Astrocyte (in vitro differentiated cells and primary cell): ENCODE data around the gene SSX2IP. TPM values are rescaled to one million over a fixed set of nuclear protein-coding genes. Genes with fewer than 3 reads are reported as not detected.
"Not testable (repeated sequence)": the region's sequence is repeated elsewhere in the genome, so short reads cannot be mapped to it uniquely, and the experiment has no call there.

Experiments
- DNase-seq: peaks from one replicate; pipeline ENCODE4 v3.0.0-alpha.2; 2010; ENCODE audit warnings: low read depth
- FAIRE-seq: peaks from 2 replicates; lab custom pipeline; 2011; peaks lifted over from hg19 to GRCh38; lab: Jason Lieb, UNC
- H2AFZ ChIP-seq: 2 replicates; pipeline ENCODE4 v1.6.0; 2012; ENCODE audit warnings: low read depth, low read length, inconsistent platforms
- H3K27ac ChIP-seq: 2 replicates; pipeline ENCODE4 v1.5.1; 2011; ENCODE audit warnings: low read depth, low read length, inconsistent platforms
- H3K27me3 ChIP-seq: 2 replicates; pipeline ENCODE4 v1.6.0; 2011; ENCODE audit warnings: low read length, inconsistent platforms; ENCODE audit not compliant: insufficient read depth
- H3K36me3 ChIP-seq: 2 replicates; pipeline ENCODE4 v1.5.1; 2011; ENCODE audit warnings: low read length, inconsistent platforms; ENCODE audit not compliant: insufficient read depth
- H3K4me1 ChIP-seq: 2 replicates; pipeline ENCODE4 v1.5.1; 2011; ENCODE audit warnings: low read length, inconsistent platforms; ENCODE audit not compliant: insufficient read depth
- H3K4me2 ChIP-seq: 2 replicates; pipeline ENCODE4 v1.6.0; 2012; ENCODE audit warnings: low read length, inconsistent platforms
- H3K4me3 ChIP-seq: 2 replicates; pipeline ENCODE4 v1.5.1; 2011; ENCODE audit warnings: low read depth, mild to moderate bottlenecking, low read length, inconsistent platforms; ENCODE audit not compliant: insufficient read depth
- H3K79me2 ChIP-seq: 2 replicates; pipeline ENCODE4 v1.6.0; 2012; ENCODE audit warnings: mild to moderate bottlenecking, low read length, inconsistent platforms; ENCODE audit not compliant: insufficient read depth
- H3K9ac ChIP-seq: 2 replicates; pipeline ENCODE4 v1.6.0; 2012; ENCODE audit warnings: mild to moderate bottlenecking, low read length, inconsistent platforms
- H3K9me3 ChIP-seq: 2 replicates; pipeline ENCODE4 v1.5.1; 2012; ENCODE audit warnings: low read depth, mild to moderate bottlenecking, low read length, inconsistent platforms; ENCODE audit not compliant: insufficient read depth
- H4K20me1 ChIP-seq: 2 replicates; pipeline ENCODE4 v1.6.0; 2012; ENCODE audit warnings: low read length, inconsistent platforms; ENCODE audit not compliant: insufficient read depth
- H3K27ac Mint-ChIP-seq: one replicate; pipeline ENCODE4 v1.8.0; 2021; ENCODE audit warnings: mild to moderate bottlenecking, mixed read lengths; ENCODE audit not compliant: unreplicated experiment
- H3K27me3 Mint-ChIP-seq: one replicate; pipeline ENCODE4 v1.8.0; 2021; ENCODE audit warnings: low read depth, mixed read lengths; ENCODE audit not compliant: unreplicated experiment
- H3K36me3 Mint-ChIP-seq: one replicate; pipeline ENCODE4 v1.8.0; 2021; ENCODE audit warnings: low read depth, mixed read lengths; ENCODE audit not compliant: unreplicated experiment
- H3K4me1 Mint-ChIP-seq: one replicate; pipeline ENCODE4 v1.8.0; 2021; ENCODE audit warnings: low read depth, mixed read lengths; ENCODE audit not compliant: unreplicated experiment
- H3K4me3 Mint-ChIP-seq: one replicate; pipeline ENCODE4 v1.8.0; 2021; ENCODE audit warnings: mild to moderate bottlenecking, moderate library complexity, mixed read lengths; ENCODE audit not compliant: unreplicated experiment
- H3K9me3 Mint-ChIP-seq: one replicate; pipeline ENCODE4 v1.8.0; 2021; ENCODE audit warnings: mild to moderate bottlenecking, mixed read lengths; ENCODE audit not compliant: unreplicated experiment
- CTCF ChIP-seq: IDR thresholded peaks from 2 replicates; pipeline ENCODE4 v1.5.1; 2011; ENCODE audit warnings: low read depth, mild to moderate bottlenecking, inconsistent platforms, low read length, moderate library complexity; ENCODE audit not compliant: insufficient read depth
- EZH2 ChIP-seq: IDR thresholded peaks from 2 replicates; pipeline ENCODE4 v1.6.1; 2012; ENCODE audit warnings: mild to moderate bottlenecking, low read length, inconsistent platforms; ENCODE audit not compliant: insufficient read depth
- total RNA-seq: library from RNA; stranded (reverse); gene quantifications from 2 replicates; pipeline ENCODE4 v1.2.1, GENCODE V29; 2021

SSX2IP gene
- total RNA-seq, 1 donor from 2014 or later, result 13.4 TPM

DNA sequence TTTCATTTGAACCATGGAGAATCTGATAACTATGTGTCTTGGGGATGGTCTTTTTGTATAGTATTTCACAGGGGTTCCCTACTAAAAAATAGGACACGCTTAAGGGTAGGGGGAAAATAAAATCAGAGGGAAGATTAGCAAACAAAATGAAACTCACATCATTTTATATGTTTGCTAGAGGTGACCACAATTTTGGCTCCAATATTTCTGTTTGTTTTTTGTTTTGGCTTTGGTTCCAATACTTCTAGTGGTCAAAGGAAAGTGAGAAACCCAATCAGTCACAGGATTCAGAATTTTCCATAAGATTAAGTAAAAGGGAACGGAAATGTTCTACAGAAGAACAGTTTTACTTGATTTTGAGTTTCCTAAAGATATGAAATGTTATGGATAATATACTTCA, 42.3 kb upstream of the SSX2IP start:
- Mint-ChIP-seq H3K36me3 (peaks cover 2% of the 10 kb centered on the region), H3K9me3 (peaks cover 4% of the 10 kb centered on the region), H3K27ac (no peak overlapping the region), H3K4me3 (no peak overlapping the region), H3K4me1 (peaks cover 9% of the 10 kb centered on the region), H3K27me3 (no peaks in the 10 kb centered on the region)
- H3K4me2 ChIP-seq, result no peak overlapping the region
- H4K20me1 ChIP-seq, result no peaks in the 10 kb centered on the region
- FAIRE-seq (no peak), DNase-seq (no peak)
- TF ChIP-seq EZH2 (no peak), CTCF (no peak)
- no peak overlapping the region for H2AFZ ChIP-seq
- H3K27me3 ChIP-seq, result no peaks in the 10 kb centered on the region
- no peaks in the 10 kb centered on the region for H3K79me2 ChIP-seq
- H3K9ac ChIP-seq, result no peak overlapping the region
- no peaks in the 10 kb centered on the region for H3K9me3 ChIP-seq
- no peak overlapping the region for H3K27ac ChIP-seq
- H3K4me3 ChIP-seq, result no peak overlapping the region
- no peaks in the 10 kb centered on the region for H3K4me1 ChIP-seq
- H3K36me3 ChIP-seq, result no peaks in the 10 kb centered on the region

GRCh38 chr1:84731519-84731918, 41.3 kb upstream of the SSX2IP start:
- Histone ChIP-seq H3K79me2 (no peaks in the 10 kb centered on the region), H3K36me3 (no peaks in the 10 kb centered on the region), H3K9me3 (no peaks in the 10 kb centered on the region), H2AFZ (no peak overlapping the region), H3K4me1 (peaks cover 7% of the 10 kb centered on the region), H3K27ac (no peak overlapping the region), H4K20me1 (no peaks in the 10 kb centered on the region), H3K27me3 (no peaks in the 10 kb centered on the region), H3K9ac (no peak overlapping the region), H3K4me3 (no peak overlapping the region), H3K4me2 (no peak overlapping the region)
- FAIRE-seq, result no peak
- Mint-ChIP-seq H3K9me3 (peaks cover 4% of the 10 kb centered on the region), H3K27me3 (no peaks in the 10 kb centered on the region), H3K4me1 (peaks cover 9% of the 10 kb centered on the region), H3K36me3 (peaks cover 2% of the 10 kb centered on the region), H3K4me3 (no peak overlapping the region), H3K27ac (no peak overlapping the region)
- no peak for DNase-seq
- TF ChIP-seq EZH2 (no peak), CTCF (no peak)

DNA sequence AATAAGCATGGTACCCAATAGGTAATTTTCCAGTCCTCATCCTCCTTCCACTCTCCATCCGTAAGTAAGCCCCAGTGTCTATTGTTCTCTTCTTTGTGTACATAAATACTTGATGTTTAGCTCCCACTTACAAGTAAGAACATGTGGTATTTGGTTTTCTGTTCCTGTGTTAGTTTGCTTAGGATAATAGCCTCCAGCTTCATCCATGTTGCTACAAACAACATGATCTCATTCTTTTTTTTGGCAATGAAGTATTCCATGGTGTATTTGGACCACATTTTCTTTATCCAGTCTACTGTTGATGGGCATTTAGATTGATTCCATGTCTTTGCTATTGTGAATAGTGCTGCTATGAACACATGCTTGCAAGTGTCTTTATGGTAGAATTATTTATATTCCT, 37.5 kb upstream of the SSX2IP start:
- H3K27me3 Mint-ChIP-seq, FAIRE-seq, H2AFZ ChIP-seq: not testable (repeated sequence)

More for the DNA sequence above, 37.5 kb upstream of the SSX2IP start:
- not testable (repeated sequence) for H3K36me3 ChIP-seq, H3K79me2 ChIP-seq, H3K27ac Mint-ChIP-seq, H3K27ac ChIP-seq, H3K4me1 Mint-ChIP-seq, H3K4me3 Mint-ChIP-seq, DNase-seq, H3K9me3 Mint-ChIP-seq, H3K9ac ChIP-seq, H3K27me3 ChIP-seq, H3K36me3 Mint-ChIP-seq, H3K4me3 ChIP-seq, H4K20me1 ChIP-seq, H3K4me2 ChIP-seq, H3K9me3 ChIP-seq, H3K4me1 ChIP-seq
